Stomach (tissue), 19 donors: ENCODE measurements around the gene RANBP10. TPM values are rescaled to one million over a fixed set of nuclear protein-coding genes. Genes with fewer than 3 reads are reported as not detected.

Experiments used
- DNase-seq, 2 donors: peaks; one replicate each; pipeline versions ENCODE4 v3.0.0 to v3.0.0-alpha.2; 2013 to 2019
- H3K27ac ChIP-seq, 5 donors: fragments of 200-600 bp in 4 of 5; sonication (generic) in 4 of 5; one replicate each; pipeline ENCODE4 v1.5.1; 2013 to 2019; ENCODE audit warnings: mild to moderate bottlenecking in 1 of 5, moderate library complexity in 1 of 5
- H3K27me3 ChIP-seq, 3 donors: fragments of 200-600 bp; sonication (generic); one replicate each; pipeline ENCODE4 v1.5.1; 2017 to 2019; ENCODE audit warnings: mixed run types in 1 of 3
- H3K36me3 ChIP-seq, 4 donors: fragments of 200-600 bp; sonication (generic); 1 replicate in 3 of 4; 2 replicates in 1 of 4; pipeline ENCODE4 v1.5.1; 2016 to 2019
- H3K4me1 ChIP-seq, 4 donors: fragments of 200-600 bp; sonication (generic); one replicate each; pipeline ENCODE4 v1.5.1; 2016 to 2019
- H3K4me3 ChIP-seq, 4 donors: fragments of 200-600 bp; sonication (generic) in 3 of 4; one replicate each; pipeline ENCODE4 v1.5.1; 2016 to 2019; ENCODE audit warnings: mild to moderate bottlenecking in 1 of 4
- H3K9me3 ChIP-seq, 4 donors: fragments of 200-600 bp; sonication (generic); one replicate each; pipeline ENCODE4 v1.5.1; 2016 to 2019
- CTCF ChIP-seq, 7 experiments: fragments of 450-650 bp in 4 of 7; fragments of 200-600 bp in 3 of 7; sonication (generic) in 3 of 7; IDR thresholded peaks; one replicate each; pipeline ENCODE4 v1.5.1; 2016 to 2019; ENCODE audit warnings: antibody characterized with exemption in 7 of 7, control low read depth in 2 of 7, mild to moderate bottlenecking in 1 of 7
- EP300 ChIP-seq: sonication (generic); formaldehyde crosslinking; IDR thresholded peaks from one replicate; pipeline ENCODE4 v1.6.1; 2017; ENCODE audit warnings: antibody characterized with exemption
- POLR2A ChIP-seq, 4 donors: fragments of 450-650 bp; IDR thresholded peaks; one replicate each; pipeline ENCODE4 v1.6.1; 2016; ENCODE audit warnings: antibody characterized with exemption in 4 of 4, control low read depth in 2 of 4, mild to moderate bottlenecking in 1 of 4, moderate library complexity in 1 of 4
- POLR2AphosphoS5 ChIP-seq, 3 donors: sonication (generic); formaldehyde crosslinking; IDR thresholded peaks; one replicate each; pipeline ENCODE4 v1.6.1; 2016; ENCODE audit warnings: antibody characterized with exemption in 3 of 3
- WGBS, 5 donors: extraction: QIAGEN DNeasy Blood & Tissue Kit in 3 of 5; methylation state at CpG; one replicate each; pipeline versions ENCODE4 v1.1.5 to v1.1.7; 2013 to 2018; 5-methylcytosine and 5-hydroxymethylcytosine counted together
- intact Hi-C: fragments of 100-400 bp; cut with DNase I; formaldehyde crosslinking; loops from one replicate; pipeline ENCODE4 v1.15.1; 2023; ENCODE audit warnings: low total_unique reads
- long read RNA-seq, 10 donors: transcript quantifications; one replicate each; lab custom pipeline, GENCODE V29; 2026
- polyA plus RNA-seq, 3 donors: library from polyadenylated mRNA; stranded (reverse); fragments of 200-250 nt; gene quantifications; one replicate each; pipeline ENCODE4 v1.2.3, GENCODE V29; 2013
- total RNA-seq, 5 donors: library from RNA; depleted of rRNA; stranded (reverse); fragments of >200 nt; gene quantifications; one replicate each; pipeline versions ENCODE4 v1.1.0 to v1.2.3, GENCODE V29; 2014 to 2016
- donor health status: healthy with polysubstance abuse.
- donor health status: Bipolar disorder and iron deficiency.
- donor health status: healthy.

Gene RANBP10
- total RNA-seq (10 to 100 TPM in 3 of 5 donors, 1 to 10 TPM in 2; 7.8 to 37.3 (median 13.0) TPM), polyA plus RNA-seq (1 to 10 TPM; 2.9 to 6.9 (median 4.2) TPM)
- long read RNA-seq, donor 1, full-length matches to known transcripts: 1 of 1 reads
- long read RNA-seq, donor 1, partial matches to known transcripts: 0 of 1 reads
- long read RNA-seq, donor 1, other reads (novel, unspliced or antisense): 0 of 1 reads
- long read RNA-seq, donor 2, partial matches to known transcripts: 0 of 1 reads
- long read RNA-seq, donor 2, other reads (novel, unspliced or antisense): 0 of 1 reads
- long read RNA-seq, donor 3: 0 reads
- long read RNA-seq, donor 4: 0 reads
- long read RNA-seq, donor 5, partial matches to known transcripts: 6 of 6 reads
- long read RNA-seq, donor 5, other reads (novel, unspliced or antisense): 0 of 6 reads
- long read RNA-seq, donor 6, partial matches to known transcripts: 0 of 1 reads
- long read RNA-seq, donor 6, other reads (novel, unspliced or antisense): 0 of 1 reads
- long read RNA-seq, donor 7: 0 reads
- long read RNA-seq, donor 8: 0 reads
- long read RNA-seq, donor 9: 0 reads
- long read RNA-seq, donor 10: 0 reads

GRCh38 chr16:67806428-67807147 is at the start of gene RANBP10, which contains the start of gene TSNAXIP1:
Gene RANBP10, minus strand, starts transcription at chr16:67806560. Its CDS starts 24 bp downstream, at chr16:67806536.
Gene TSNAXIP1, plus strand, starts transcription at chr16:67806889. Its CDS starts 261 bp downstream, at chr16:67807150.
- H3K27me3 ChIP-seq: no peaks in the 10 kb centered on the region
- DNase-seq: peak; percentile 97 to 100
- 0% methylated on average over 38 to 54 of the region's 54 CpGs for WGBS, 5 donors

GRCh38 chr16:67855789-67856188 is 49.4 kb upstream of the RANBP10 start:
- 77 to 84% (median 78%) methylated on average over 10 of the region's 10 CpGs for WGBS, 5 donors
- Histone ChIP-seq H3K4me1 (peaks cover 23 to 58% (median 48%) of the 10 kb centered on the region in 4 donors), H3K36me3 (peaks cover 0 to 9% (median 6%) of the 10 kb centered on the region in 4 donors), H3K9me3 (no peaks in the 10 kb centered on the region), H3K27me3 (no peaks in the 10 kb centered on the region), H3K4me3 (no peak overlapping the region), H3K27ac (no peak overlapping the region)
- DNase-seq: no peak
- TF ChIP-seq CTCF (IDR thresholded peaks at IDR 0.05): no peak
- no peak for TF ChIP-seq POLR2A (IDR thresholded peaks at IDR 0.05)
- TF ChIP-seq EP300: no peak
- no peak for TF ChIP-seq POLR2AphosphoS5 (IDR thresholded peaks at IDR 0.05)
- intact Hi-C loops: no loop called here

More at GRCh38 chr16:67806428-67807147, at the start of gene RANBP10, which contains the start of gene TSNAXIP1:
- Histone ChIP-seq H3K4me1 (peaks cover 18 to 46% (median 32%) of the 10 kb centered on the region in 4 donors), H3K4me3 (peak within 1 kb of the TSS; percentile 95 to 99 (median 97)), H3K27ac (peak within 1 kb of the TSS; percentile 79 to 94 (median 87)), H3K36me3 (peaks cover 0 to 24% (median 24%) of the 10 kb centered on the region in 4 donors), H3K9me3 (no peaks in the 10 kb centered on the region)
- TF ChIP-seq CTCF (IDR thresholded peaks at IDR 0.05): peak in 1 of 7 experiments; percentile 20
- peak; percentile 38 to 90 (median 88) for TF ChIP-seq POLR2AphosphoS5 (IDR thresholded peaks at IDR 0.05)
- TF ChIP-seq EP300: no peak
- TF ChIP-seq POLR2A (IDR thresholded peaks at IDR 0.05): peak in 2 of 4 donors; percentile 60 to 65
- intact Hi-C loops: no loop called here

- TF ChIP-seq EP300 (no peak), POLR2AphosphoS5 (IDR thresholded peaks at IDR 0.05) (no peak), CTCF (IDR thresholded peaks at IDR 0.05) (no peak), POLR2A (IDR thresholded peaks at IDR 0.05) (no peak)
- DNase-seq: no peak
- peaks cover 0 to 8% (median 3%) of the 10 kb centered on the region in 4 donors for H3K36me3 ChIP-seq
- no peak overlapping the region for H3K27ac ChIP-seq
- 97 to 100% (median 97%) methylated on average over 3 of the region's 3 CpGs for WGBS, 5 donors
- H3K4me1 ChIP-seq: peaks cover 20 to 60% (median 48%) of the 10 kb centered on the region in 4 donors
- no peak overlapping the region for H3K4me3 ChIP-seq
- intact Hi-C loops: no loop called here
- no peaks in the 10 kb centered on the region for H3K27me3 ChIP-seq
- no peaks in the 10 kb centered on the region for H3K9me3 ChIP-seq
Observed at GRCh38 chr16:67853670-67854069, 47.3 kb upstream of the RANBP10 start.

DNA sequence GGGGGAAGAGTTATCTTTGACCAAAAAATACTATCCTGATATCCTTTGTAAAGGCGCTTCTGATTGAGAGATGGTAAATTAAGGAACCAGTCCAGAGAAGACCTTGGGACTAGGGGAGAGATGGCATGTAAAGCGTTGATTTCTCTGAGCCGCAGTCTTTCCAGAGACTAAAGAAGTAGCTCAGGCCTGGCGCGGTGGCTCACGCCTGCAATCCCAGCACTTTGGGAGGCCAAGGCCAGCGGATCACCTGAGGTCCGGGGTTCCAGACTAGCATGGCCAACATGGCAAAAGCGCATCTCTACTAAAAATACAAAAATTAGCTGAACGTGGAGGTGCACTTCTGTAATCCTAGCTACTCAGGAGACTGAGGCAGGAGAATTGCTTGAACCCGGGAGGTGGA is 41.8 kb upstream of the RANBP10 start:
- TF ChIP-seq CTCF (IDR thresholded peaks at IDR 0.05) (no peak), POLR2A (IDR thresholded peaks at IDR 0.05) (no peak)
- Histone ChIP-seq H3K36me3 (peaks cover 0 to 8% (median 0%) of the 10 kb centered on the region in 4 donors), H3K4me1 (peaks cover 41 to 62% (median 55%) of the 10 kb centered on the region in 4 donors), H3K27ac (peak overlapping the region in 3 of 5 donors; percentile 90 to 100 (median 98)), H3K4me3 (peak overlapping the region; percentile 86 to 100 (median 99)), H3K27me3 (no peaks in the 10 kb centered on the region), H3K9me3 (no peaks in the 10 kb centered on the region)
- intact Hi-C loops: no loop called here
- 84 to 94% (median 90%) methylated on average over 11 of the region's 11 CpGs for WGBS, 5 donors
- DNase-seq: no peak
